Chondrocyte (in vitro differentiated cells): ENCODE results near the gene KCTD7. TPM values are rescaled to one million over a fixed set of nuclear protein-coding genes. Genes with fewer than 3 reads are reported as not detected.

ENCODE experiments used
- DNase-seq: peaks from one replicate; pipeline ENCODE4 v3.0.0; 2021; ENCODE audit warnings: mixed read lengths, low spot score
- H3K27ac Mint-ChIP-seq: one replicate; pipeline ENCODE4 v1.8.0; 2021; ENCODE audit warnings: mild to moderate bottlenecking, moderate library complexity, mixed read lengths; ENCODE audit not compliant: unreplicated experiment
- H3K27me3 Mint-ChIP-seq: 2 replicates; pipeline ENCODE4 v1.8.0; 2021; ENCODE audit warnings: low read depth, mixed read lengths
- H3K36me3 Mint-ChIP-seq: 2 replicates; pipeline ENCODE4 v1.8.0; 2021; ENCODE audit warnings: low read depth, mixed read lengths
- H3K4me1 Mint-ChIP-seq: 2 replicates; pipeline ENCODE4 v1.8.0; 2021; ENCODE audit warnings: low read depth, mild to moderate bottlenecking, mixed read lengths
- H3K4me3 Mint-ChIP-seq: one replicate; pipeline ENCODE4 v1.8.0; 2021; ENCODE audit warnings: mild to moderate bottlenecking, moderate library complexity, mixed read lengths; ENCODE audit not compliant: unreplicated experiment
- H3K9me3 Mint-ChIP-seq: 2 replicates; pipeline ENCODE4 v1.8.0; 2021; ENCODE audit warnings: low read depth, mixed read lengths
- CTCF ChIP-seq: fragments of 200-600 bp; sonication (generic); IDR thresholded peaks from 2 replicates; pipeline ENCODE4 v1.5.0; 2021; ENCODE audit warnings: antibody characterized with exemption, mild to moderate bottlenecking, moderate library complexity
- total RNA-seq: library from RNA; stranded (reverse); gene quantifications from 3 replicates; pipeline ENCODE4 v1.2.1, GENCODE V29; 2021

Gene KCTD7
- total RNA-seq, 1 donor from 2014 or later = 16.4 TPM

DNA sequence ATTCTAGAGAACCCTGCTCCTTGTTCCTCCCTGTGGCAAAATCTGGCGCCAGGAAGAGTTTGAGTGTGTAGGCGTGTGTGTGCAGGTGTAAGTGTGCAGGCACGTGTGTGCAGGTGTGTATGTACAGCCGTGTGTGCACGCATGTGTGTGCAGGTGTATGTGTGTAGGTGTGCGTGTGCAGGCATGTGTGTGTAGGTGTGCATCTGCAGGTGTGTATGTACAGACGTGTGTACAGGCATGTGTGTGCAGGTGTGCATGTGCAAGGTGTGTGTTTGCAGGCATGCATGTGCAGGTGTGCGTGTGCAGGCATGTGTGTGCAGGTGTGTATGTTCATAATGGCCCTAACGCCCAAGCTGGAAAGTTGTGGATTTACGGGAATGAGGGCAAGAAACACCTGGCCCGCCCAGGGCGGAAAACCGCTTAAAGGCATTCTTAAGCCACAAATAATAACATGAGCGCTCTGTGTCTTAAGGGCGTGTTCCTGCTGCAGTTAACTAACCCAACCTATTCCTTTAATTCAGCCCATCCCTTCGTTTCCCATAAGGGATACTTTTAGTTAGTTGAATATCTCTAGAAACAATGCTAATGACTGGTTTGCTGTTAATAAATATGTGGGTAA, 34.1 kb downstream of the KCTD7 start:
- peak overlapping the region; percentile 55 for H3K27ac Mint-ChIP-seq
- H3K36me3 Mint-ChIP-seq = no peaks in the 10 kb centered on the region
- peaks cover 3% of the 10 kb centered on the region for H3K9me3 Mint-ChIP-seq
- DNase-seq = no peak
- H3K27me3 Mint-ChIP-seq = no peaks in the 10 kb centered on the region
- no peaks in the 10 kb centered on the region for H3K4me1 Mint-ChIP-seq
- no peak overlapping the region for H3K4me3 Mint-ChIP-seq
- TF ChIP-seq CTCF = no peak

DNA sequence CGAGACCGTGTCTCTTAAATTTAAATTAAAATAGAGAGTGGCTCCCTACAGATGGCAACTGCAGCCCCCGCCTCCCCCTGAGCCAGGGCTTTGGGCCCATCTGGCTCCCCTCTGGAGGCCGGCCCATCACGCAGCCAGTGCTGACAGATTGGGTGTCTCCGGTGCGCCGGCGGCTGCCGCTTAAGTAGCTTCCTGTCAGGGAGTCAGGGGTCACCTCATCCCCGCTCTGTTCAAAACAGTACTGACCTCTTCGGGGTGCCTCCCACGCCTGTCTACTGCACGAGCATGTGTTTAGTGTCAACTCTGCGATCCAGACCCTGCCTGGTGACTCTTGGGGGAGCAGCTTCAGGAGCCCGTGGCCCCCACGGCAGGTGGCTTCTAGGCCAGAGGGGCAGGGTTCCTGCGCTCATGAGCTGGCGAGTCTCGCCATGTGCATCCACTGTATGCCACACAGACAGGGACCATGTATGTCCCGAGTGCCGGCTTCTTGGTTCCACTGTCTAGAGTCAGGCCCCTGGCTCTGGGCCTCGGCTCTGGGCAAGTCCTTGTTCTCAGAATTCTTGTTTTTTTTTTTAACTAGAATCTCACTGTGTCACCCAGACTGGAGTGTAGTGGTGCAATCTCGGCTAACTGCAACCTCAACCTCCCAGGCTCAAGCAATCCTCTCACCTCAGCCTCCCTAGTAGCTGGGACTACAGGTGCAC, 36.1 kb downstream of the KCTD7 start:
- TF ChIP-seq CTCF = no peak
- Mint-ChIP-seq H3K27ac (no peak overlapping the region), H3K4me3 (no peak overlapping the region)

DNA sequence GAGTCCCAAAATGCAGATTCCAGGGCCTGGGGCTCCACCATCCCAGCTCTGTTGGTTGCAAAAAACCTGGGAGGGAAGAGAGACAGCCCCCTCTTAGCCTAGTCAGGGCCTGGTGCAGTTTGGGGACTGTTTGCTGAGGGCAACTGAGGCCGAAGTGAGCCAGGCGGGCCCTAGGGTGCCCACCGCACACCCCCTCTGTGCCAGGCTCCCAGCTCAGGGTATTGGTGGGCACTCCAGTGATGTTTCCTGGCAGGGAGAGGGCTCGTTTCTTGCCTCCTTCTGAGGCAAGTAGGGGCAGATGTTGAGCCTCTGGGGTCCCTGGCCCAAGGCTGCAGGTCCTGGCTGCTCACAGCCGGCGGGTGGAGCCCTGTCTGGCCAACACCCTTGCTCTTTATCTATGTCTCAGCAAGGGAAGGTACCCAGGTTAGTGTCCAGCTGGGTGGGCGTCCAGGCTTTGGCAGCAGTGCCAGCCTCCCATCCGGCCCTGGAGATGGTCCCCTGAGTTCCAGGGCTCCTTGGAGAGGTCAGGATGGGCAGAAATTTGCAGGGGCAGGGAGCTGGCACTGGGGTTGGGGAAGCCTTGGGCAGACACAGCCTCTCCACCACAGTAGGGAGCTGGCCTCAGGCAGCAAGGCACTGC, 37.8 kb downstream of the KCTD7 start:
- Mint-ChIP-seq H3K4me1 (no peaks in the 10 kb centered on the region), H3K27ac (no peak overlapping the region), H3K4me3 (no peak overlapping the region), H3K27me3 (no peaks in the 10 kb centered on the region), H3K9me3 (peaks cover 3% of the 10 kb centered on the region), H3K36me3 (peaks cover 2% of the 10 kb centered on the region)
- TF ChIP-seq CTCF = no peak
- no peak for DNase-seq

More for the DNA sequence above, 36.1 kb downstream of the KCTD7 start:
- H3K4me1 Mint-ChIP-seq = no peaks in the 10 kb centered on the region
- DNase-seq = no peak
- H3K27me3 Mint-ChIP-seq = no peaks in the 10 kb centered on the region
- H3K36me3 Mint-ChIP-seq = peaks cover 2% of the 10 kb centered on the region
- H3K9me3 Mint-ChIP-seq = peaks cover 3% of the 10 kb centered on the region

DNA sequence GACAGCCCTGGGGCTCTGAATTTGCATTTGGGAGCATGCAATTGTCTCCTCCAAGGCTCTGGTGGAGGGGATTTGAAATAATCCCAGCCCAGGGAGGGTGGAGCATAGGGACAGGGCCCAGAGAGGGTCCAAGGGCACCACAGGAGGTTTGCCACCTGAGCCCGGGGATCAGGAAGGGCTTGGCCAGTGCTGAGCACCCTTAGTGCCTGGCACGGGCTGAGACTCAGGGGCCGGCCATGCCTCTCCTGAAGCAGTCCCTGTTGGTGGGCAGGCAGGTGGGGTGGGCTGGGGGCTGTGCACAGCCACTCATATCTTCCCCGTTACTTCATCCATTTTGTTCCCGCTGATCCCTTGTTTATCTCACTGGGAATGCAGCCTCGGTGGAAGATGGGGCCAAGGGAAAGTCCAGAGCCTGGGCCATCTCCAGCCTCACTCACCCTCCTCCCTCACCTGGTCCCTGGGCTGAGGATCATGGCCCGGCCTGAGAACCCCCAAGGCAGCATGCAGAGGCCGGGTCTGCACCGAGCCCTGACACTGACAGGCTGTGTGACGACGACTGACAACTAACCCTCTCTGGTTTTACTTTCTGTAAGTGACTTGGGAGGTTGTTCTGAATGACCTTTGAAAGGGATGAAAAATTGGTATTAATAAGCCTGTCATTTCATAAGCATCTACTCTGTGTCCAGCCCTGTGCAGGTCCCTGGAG, 38.5 kb downstream of the KCTD7 start:
- Mint-ChIP-seq H3K4me3 (no peak overlapping the region), H3K4me1 (no peaks in the 10 kb centered on the region), H3K27me3 (no peaks in the 10 kb centered on the region), H3K9me3 (peaks cover 3% of the 10 kb centered on the region), H3K27ac (no peak overlapping the region), H3K36me3 (peaks cover 2% of the 10 kb centered on the region)
- DNase-seq = no peak
- no peak for TF ChIP-seq CTCF

GRCh38 chr7:66668112-66668511, 39.4 kb downstream of the KCTD7 start:
- Mint-ChIP-seq H3K9me3 (no peaks in the 10 kb centered on the region), H3K27me3 (no peaks in the 10 kb centered on the region), H3K36me3 (peaks cover 2% of the 10 kb centered on the region), H3K27ac (no peak overlapping the region), H3K4me3 (no peak overlapping the region), H3K4me1 (peaks cover 1% of the 10 kb centered on the region)
- TF ChIP-seq CTCF = no peak
- no peak for DNase-seq
